ENCODE results near the gene FLRT1. TPM values are rescaled to one million over a fixed set of nuclear protein-coding genes. Genes with fewer than 3 reads are reported as not detected.

FLRT1 gene
- total RNA-seq, 4 donors from 2014 or later, result 0.08 to 0.62 (median 0.15) TPM; not detected in 1

GRCh38 chr11:64013141-64013896 lies 22.4 kb upstream of the FLRT1 start:
- TF ChIP-seq POLR2A (IDR thresholded peaks at IDR 0.05), result no peak
- TF ChIP-seq CTCF (IDR thresholded peaks at IDR 0.05), result no peak
- 83 to 86% methylated on average over 16 of the region's 16 CpGs for WGBS, 2 donors
- intact Hi-C loops (cut with DNase I; ENCODE audit: low total_unique reads), result no loop called here
- no peak for DNase-seq (ENCODE audit: low spot score in 2 of 2)
- H3K4me3 ChIP-seq (ENCODE audit: low read depth, poor library complexity, severe bottlenecking), result no peak overlapping the region

- intact Hi-C loops (cut with DNase I; ENCODE audit: low total_unique reads), result no loop called here
- DNase-seq (ENCODE audit: low spot score in 2 of 2), result no peak
- 92 to 95% methylated on average over 11 of the region's 11 CpGs for WGBS, 2 donors
- TF ChIP-seq CTCF (IDR thresholded peaks at IDR 0.05), result no peak
- no peak for TF ChIP-seq POLR2A (IDR thresholded peaks at IDR 0.05)
- H3K4me3 ChIP-seq (ENCODE audit: low read depth, poor library complexity, severe bottlenecking), result no peak overlapping the region
Measured at GRCh38 chr11:64014356-64014755, 21.4 kb upstream of the FLRT1 start.

- 87 to 89% methylated on average over 20 of the region's 20 CpGs for WGBS, 2 donors
- H3K4me3 ChIP-seq (ENCODE audit: low read depth, poor library complexity, severe bottlenecking), result no peak overlapping the region
- no peak for DNase-seq (ENCODE audit: low spot score in 2 of 2)
- intact Hi-C loops (cut with DNase I; ENCODE audit: low total_unique reads), result no loop called here
- TF ChIP-seq CTCF (IDR thresholded peaks at IDR 0.05) (no peak), POLR2A (IDR thresholded peaks at IDR 0.05) (no peak)
Measured at GRCh38 chr11:64015510-64015909, 20.2 kb upstream of the FLRT1 start.

- DNase-seq (ENCODE audit: low spot score in 2 of 2), result no peak
- intact Hi-C loops (cut with DNase I; ENCODE audit: low total_unique reads), result no loop called here
- H3K4me3 ChIP-seq (ENCODE audit: low read depth, poor library complexity, severe bottlenecking), result no peak overlapping the region
- TF ChIP-seq CTCF (IDR thresholded peaks at IDR 0.05) (no peak), POLR2A (IDR thresholded peaks at IDR 0.05) (no peak)
- WGBS, 2 donors, result 81 to 89% methylated on average over 30 to 32 of the region's 35 CpGs
Measured at GRCh38 chr11:64015935-64016845, 19.5 kb upstream of the FLRT1 start.

- no peak overlapping the region for H3K4me3 ChIP-seq (ENCODE audit: low read depth, poor library complexity, severe bottlenecking)
- WGBS, 2 donors, result 71 to 86% methylated on average over 5 to 7 of the region's 7 CpGs
- TF ChIP-seq CTCF (IDR thresholded peaks at IDR 0.05) (no peak), POLR2A (IDR thresholded peaks at IDR 0.05) (no peak)
- intact Hi-C loops (cut with DNase I; ENCODE audit: low total_unique reads), result no loop called here
- DNase-seq (ENCODE audit: low spot score in 2 of 2), result no peak
Measured at GRCh38 chr11:64017945-64018224, 17.8 kb upstream of the FLRT1 start.

Data from lower leg skin (tissue), 4 donors.